GM23338 (cell line): Measurements from ENCODE around the gene RAB31. TPM values are rescaled to one million over a fixed set of nuclear protein-coding genes. Genes with fewer than 3 reads are reported as not detected.

ENCODE experiments used
- ATAC-seq: fragments of 200-7000 bp; cut with Tn5 transposase; 3 replicates; pipeline ENCODE4 v1.9.1; 2020
- DNase-seq: peaks from one replicate; pipeline ENCODE4 v3.0.0-alpha.2; 2015; ENCODE audit warnings: low spot score
- H2AFZ ChIP-seq: fragments of 200-600 bp; sonication (generic); 2 replicates; pipeline ENCODE4 v1.8.0; 2016; ENCODE audit warnings: antibody characterized with exemption, mild to moderate bottlenecking, moderate library complexity
- H3F3A ChIP-seq: fragments of 200-600 bp; sonication (generic); replicated peaks from 2 replicates; pipeline ENCODE4 v1.8.0; 2017; ENCODE audit warnings: antibody characterized with exemption, mixed run types, low read depth
- H3K27ac ChIP-seq: fragments of 200-600 bp; sonication (generic); 2 replicates; pipeline ENCODE4 v1.6.1; 2016; ENCODE audit warnings: low read depth
- H3K27me3 ChIP-seq: fragments of 200-600 bp; sonication (generic); 2 replicates; pipeline ENCODE4 v1.8.0; 2016; ENCODE audit warnings: mild to moderate bottlenecking, mixed run types, moderate library complexity; ENCODE audit not compliant: insufficient read depth
- H3K36me3 ChIP-seq: fragments of 200-600 bp; sonication (generic); 2 replicates; pipeline ENCODE4 v1.8.0; 2016; ENCODE audit warnings: mild to moderate bottlenecking; ENCODE audit not compliant: insufficient read depth
- H3K4me1 ChIP-seq: fragments of 200-600 bp; sonication (generic); 2 replicates; pipeline ENCODE4 v1.8.0; 2016; ENCODE audit warnings: mild to moderate bottlenecking, moderate library complexity; ENCODE audit not compliant: insufficient read depth
- H3K4me2 ChIP-seq: fragments of 200-600 bp; sonication (generic); 2 replicates; pipeline ENCODE4 v1.7.1; 2017; ENCODE audit warnings: mixed run types
- H3K4me3 ChIP-seq: fragments of 200-600 bp; sonication (generic); 2 replicates; pipeline ENCODE4 v1.6.1; 2016; ENCODE audit warnings: mixed run types
- H3K79me2 ChIP-seq: fragments of 200-600 bp; sonication (generic); replicated peaks from 2 replicates; pipeline ENCODE4 v1.8.0; 2017; ENCODE audit warnings: mild to moderate bottlenecking; ENCODE audit not compliant: insufficient read depth
- H3K9me2 ChIP-seq: fragments of 200-600 bp; sonication (generic); 2 replicates; pipeline ENCODE4 v1.8.0; 2017; ENCODE audit not compliant: insufficient read depth
- H4K20me1 ChIP-seq: fragments of 200-600 bp; sonication (generic); replicated peaks from 2 replicates; pipeline ENCODE4 v1.8.0; 2017; ENCODE audit warnings: mild to moderate bottlenecking; ENCODE audit not compliant: insufficient read depth
- H3K27ac Mint-ChIP-seq: 2 replicates; pipeline ENCODE4 v1.8.0; 2020; ENCODE audit warnings: inconsistent platforms, mild to moderate bottlenecking, moderate library complexity, mixed read lengths
- H3K27me3 Mint-ChIP-seq: 3 replicates; pipeline ENCODE4 v1.8.0; 2022; ENCODE audit warnings: low read depth, mild to moderate bottlenecking, moderate library complexity, mixed read lengths, inconsistent platforms; ENCODE audit not compliant: insufficient read depth, poor library complexity
- H3K36me3 Mint-ChIP-seq: 3 replicates; pipeline ENCODE4 v1.8.0; 2021; ENCODE audit warnings: low read depth, mild to moderate bottlenecking, inconsistent platforms, moderate library complexity, mixed read lengths
- H3K4me1 Mint-ChIP-seq: 3 replicates; pipeline ENCODE4 v1.8.0; 2020; ENCODE audit warnings: mild to moderate bottlenecking, inconsistent platforms, mixed read lengths
- H3K4me3 Mint-ChIP-seq: 3 replicates; pipeline ENCODE4 v1.8.0; 2021; ENCODE audit warnings: moderate library complexity, mild to moderate bottlenecking, inconsistent platforms, mixed read lengths
- H3K9me3 Mint-ChIP-seq: 3 replicates; pipeline ENCODE4 v1.8.0; 2020; ENCODE audit warnings: moderate library complexity, mild to moderate bottlenecking, inconsistent platforms, mixed read lengths
- CREB1 ChIP-seq: fragments of 250-450 bp; sonication (Bioruptor Pico); IDR thresholded peaks from 2 replicates; pipeline ENCODE4 v1.5.0; 2020; ENCODE audit warnings: low read depth, mild to moderate bottlenecking, moderate library complexity
- EZH2 ChIP-seq: fragments of 200-600 bp; sonication (generic); IDR thresholded peaks from one replicate; pipeline ENCODE4 v1.8.0; 2017; ENCODE audit warnings: antibody characterized with exemption, mild to moderate bottlenecking, low read depth; ENCODE audit not compliant: unreplicated experiment
- EZH2phosphoT487 ChIP-seq: fragments of 200-600 bp; sonication (generic); IDR thresholded peaks from one replicate; pipeline ENCODE4 v1.8.1; 2018; ENCODE audit warnings: antibody characterized with exemption; ENCODE audit not compliant: unreplicated experiment
- JUNB ChIP-seq: IDR thresholded peaks from one replicate; pipeline ENCODE4 v1.6.1; 2016; ENCODE audit warnings: antibody characterized with exemption; ENCODE audit not compliant: unreplicated experiment
- NANOG ChIP-seq: IDR thresholded peaks from 2 replicates; pipeline ENCODE4 v1.6.1; 2016; ENCODE audit warnings: antibody characterized with exemption, borderline replicate concordance
- POLR2AphosphoS5 ChIP-seq: IDR thresholded peaks from 2 replicates; pipeline ENCODE4 v1.6.1; 2016; ENCODE audit warnings: antibody characterized with exemption, low read depth
- STAT1 ChIP-seq: IDR thresholded peaks from one replicate; pipeline ENCODE4 v1.6.1; 2016; ENCODE audit warnings: antibody characterized with exemption; ENCODE audit not compliant: unreplicated experiment
- ZNF114 ChIP-seq: fragments of 250-450 bp; sonication (Bioruptor Pico); IDR thresholded peaks from 2 replicates; pipeline ENCODE4 v1.5.0; 2020; ENCODE audit warnings: mild to moderate bottlenecking, moderate library complexity
- ZNF331 ChIP-seq: fragments of 250-450 bp; sonication (Bioruptor Pico); IDR thresholded peaks from 2 replicates; pipeline ENCODE4 v1.5.0; 2020; ENCODE audit warnings: low read depth, mild to moderate bottlenecking, moderate library complexity
- polyA plus RNA-seq: library from polyadenylated mRNA; unstranded; fragments of >200 nt; fragmentation: Nextera tagmentation; extraction: Ambion mirVana; gene quantifications from 2 replicates; pipeline ENCODE4 v1.2.1, GENCODE V29; 2016
- total RNA-seq: library from RNA; depleted of rRNA; stranded (reverse); fragments of >200 nt; shearing (Covaris generic); gene quantifications from 2 replicates; pipeline ENCODE4 v1.2.3, GENCODE V29; 2014
- TF ChIP-seq, protein P1 (sequence below): IDR thresholded peaks from 2 replicates; pipeline ENCODE4 v1.6.1; 2016; ENCODE audit warnings: antibody characterized with exemption
- TF ChIP-seq, protein P2 (sequence below): fragments of 250-450 bp; sonication (Bioruptor Pico); IDR thresholded peaks from 2 replicates; pipeline ENCODE4 v1.5.0; 2020; ENCODE audit warnings: mild to moderate bottlenecking, moderate library complexity
- TF ChIP-seq, protein P3 (sequence below): IDR thresholded peaks from one replicate; pipeline ENCODE4 v1.6.1; 2018; ENCODE audit warnings: antibody characterized with exemption; ENCODE audit not compliant: unreplicated experiment
- TF ChIP-seq, protein P4 (sequence below), 2 experiments: fragments of 200-600 bp in 1 of 2; sonication (generic) in 1 of 2; conservative IDR thresholded peaks; 2 replicates each; pipeline versions ENCODE4 v1.5.1 to v1.6.1; 2016 to 2017; ENCODE audit warnings: antibody characterized with exemption in 2 of 2, low read depth in 2 of 2, mild to moderate bottlenecking in 2 of 2, moderate library complexity in 1 of 2

The RAB31 gene
- total and polyA plus RNA-seq, 2 experiments from 2014 or later = 33.8 to 46.1 TPM

DNA sequence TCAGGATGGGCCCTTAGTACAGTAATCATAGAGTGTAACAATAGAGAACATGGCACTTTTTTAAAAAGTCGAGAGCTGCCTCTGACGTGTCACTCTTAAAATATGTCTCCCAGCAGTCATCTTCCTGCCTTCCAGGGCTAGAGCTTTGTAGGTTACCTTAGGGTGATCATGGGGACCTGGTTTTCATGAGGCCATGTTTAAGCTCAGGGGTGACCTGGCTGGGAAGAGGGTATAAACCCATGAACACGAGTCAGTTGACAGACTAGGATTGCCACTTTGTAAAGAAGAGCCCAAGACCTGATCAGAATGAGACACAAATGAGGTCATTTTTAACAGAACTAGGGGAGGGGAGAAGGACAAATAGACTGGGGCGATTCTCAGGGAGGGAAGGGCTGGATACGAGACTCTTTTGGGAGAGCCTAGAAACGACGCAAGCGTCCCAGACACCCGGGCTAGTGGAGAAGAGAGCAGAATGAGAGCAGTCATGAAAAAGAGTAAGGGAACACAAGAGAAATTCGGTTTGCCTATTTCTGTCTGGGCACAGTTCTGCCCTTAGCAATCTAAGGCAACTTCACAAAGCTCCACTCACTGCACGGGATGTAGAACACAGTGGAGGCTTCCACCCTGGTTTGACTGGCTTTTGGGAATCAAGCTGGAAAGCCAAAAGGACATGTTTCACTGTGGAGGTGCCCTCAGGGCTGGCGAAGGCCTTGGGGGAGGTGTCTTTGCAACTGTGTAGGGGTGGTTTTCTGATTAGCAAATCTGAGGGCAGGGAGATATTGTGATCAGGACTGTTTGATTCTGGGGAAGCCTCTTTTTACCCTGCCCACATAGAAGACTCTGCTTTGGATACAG is 1.8 kb upstream of the RAB31 start:
- Mint-ChIP-seq H3K9me3 (no peaks in the 10 kb centered on the region), H3K4me3 (no peak overlapping the region; the same call in 2 of the 3 replicates)

More for the DNA sequence above, 1.8 kb upstream of the RAB31 start:
- peaks cover 7% of the 10 kb centered on the region; the same call in 1 of the 2 replicates for H3K79me2 ChIP-seq
- no peaks in the 10 kb centered on the region for H3K9me2 ChIP-seq
- H3K36me3 Mint-ChIP-seq = no peaks in the 10 kb centered on the region
- H3F3A ChIP-seq = no peaks in the 10 kb centered on the region
- peak overlapping the region; percentile 100 for H3K4me2 ChIP-seq
- peaks cover 49% of the 10 kb centered on the region for H3K27me3 ChIP-seq
- H3K27ac ChIP-seq = no peak overlapping the region
- no peaks in the 10 kb centered on the region for H3K36me3 ChIP-seq
- H3K4me3 ChIP-seq = no peak overlapping the region
- no peak for TF ChIP-seq NANOG
- TF ChIP-seq EZH2phosphoT487 = no peak
- TF ChIP-seq, protein P1, sequence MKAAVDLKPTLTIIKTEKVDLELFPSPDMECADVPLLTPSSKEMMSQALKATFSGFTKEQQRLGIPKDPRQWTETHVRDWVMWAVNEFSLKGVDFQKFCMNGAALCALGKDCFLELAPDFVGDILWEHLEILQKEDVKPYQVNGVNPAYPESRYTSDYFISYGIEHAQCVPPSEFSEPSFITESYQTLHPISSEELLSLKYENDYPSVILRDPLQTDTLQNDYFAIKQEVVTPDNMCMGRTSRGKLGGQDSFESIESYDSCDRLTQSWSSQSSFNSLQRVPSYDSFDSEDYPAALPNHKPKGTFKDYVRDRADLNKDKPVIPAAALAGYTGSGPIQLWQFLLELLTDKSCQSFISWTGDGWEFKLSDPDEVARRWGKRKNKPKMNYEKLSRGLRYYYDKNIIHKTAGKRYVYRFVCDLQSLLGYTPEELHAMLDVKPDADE = no peak
- no peak for TF ChIP-seq ZNF114 (CRISPR knock-in tag)
- TF ChIP-seq, protein P2, sequence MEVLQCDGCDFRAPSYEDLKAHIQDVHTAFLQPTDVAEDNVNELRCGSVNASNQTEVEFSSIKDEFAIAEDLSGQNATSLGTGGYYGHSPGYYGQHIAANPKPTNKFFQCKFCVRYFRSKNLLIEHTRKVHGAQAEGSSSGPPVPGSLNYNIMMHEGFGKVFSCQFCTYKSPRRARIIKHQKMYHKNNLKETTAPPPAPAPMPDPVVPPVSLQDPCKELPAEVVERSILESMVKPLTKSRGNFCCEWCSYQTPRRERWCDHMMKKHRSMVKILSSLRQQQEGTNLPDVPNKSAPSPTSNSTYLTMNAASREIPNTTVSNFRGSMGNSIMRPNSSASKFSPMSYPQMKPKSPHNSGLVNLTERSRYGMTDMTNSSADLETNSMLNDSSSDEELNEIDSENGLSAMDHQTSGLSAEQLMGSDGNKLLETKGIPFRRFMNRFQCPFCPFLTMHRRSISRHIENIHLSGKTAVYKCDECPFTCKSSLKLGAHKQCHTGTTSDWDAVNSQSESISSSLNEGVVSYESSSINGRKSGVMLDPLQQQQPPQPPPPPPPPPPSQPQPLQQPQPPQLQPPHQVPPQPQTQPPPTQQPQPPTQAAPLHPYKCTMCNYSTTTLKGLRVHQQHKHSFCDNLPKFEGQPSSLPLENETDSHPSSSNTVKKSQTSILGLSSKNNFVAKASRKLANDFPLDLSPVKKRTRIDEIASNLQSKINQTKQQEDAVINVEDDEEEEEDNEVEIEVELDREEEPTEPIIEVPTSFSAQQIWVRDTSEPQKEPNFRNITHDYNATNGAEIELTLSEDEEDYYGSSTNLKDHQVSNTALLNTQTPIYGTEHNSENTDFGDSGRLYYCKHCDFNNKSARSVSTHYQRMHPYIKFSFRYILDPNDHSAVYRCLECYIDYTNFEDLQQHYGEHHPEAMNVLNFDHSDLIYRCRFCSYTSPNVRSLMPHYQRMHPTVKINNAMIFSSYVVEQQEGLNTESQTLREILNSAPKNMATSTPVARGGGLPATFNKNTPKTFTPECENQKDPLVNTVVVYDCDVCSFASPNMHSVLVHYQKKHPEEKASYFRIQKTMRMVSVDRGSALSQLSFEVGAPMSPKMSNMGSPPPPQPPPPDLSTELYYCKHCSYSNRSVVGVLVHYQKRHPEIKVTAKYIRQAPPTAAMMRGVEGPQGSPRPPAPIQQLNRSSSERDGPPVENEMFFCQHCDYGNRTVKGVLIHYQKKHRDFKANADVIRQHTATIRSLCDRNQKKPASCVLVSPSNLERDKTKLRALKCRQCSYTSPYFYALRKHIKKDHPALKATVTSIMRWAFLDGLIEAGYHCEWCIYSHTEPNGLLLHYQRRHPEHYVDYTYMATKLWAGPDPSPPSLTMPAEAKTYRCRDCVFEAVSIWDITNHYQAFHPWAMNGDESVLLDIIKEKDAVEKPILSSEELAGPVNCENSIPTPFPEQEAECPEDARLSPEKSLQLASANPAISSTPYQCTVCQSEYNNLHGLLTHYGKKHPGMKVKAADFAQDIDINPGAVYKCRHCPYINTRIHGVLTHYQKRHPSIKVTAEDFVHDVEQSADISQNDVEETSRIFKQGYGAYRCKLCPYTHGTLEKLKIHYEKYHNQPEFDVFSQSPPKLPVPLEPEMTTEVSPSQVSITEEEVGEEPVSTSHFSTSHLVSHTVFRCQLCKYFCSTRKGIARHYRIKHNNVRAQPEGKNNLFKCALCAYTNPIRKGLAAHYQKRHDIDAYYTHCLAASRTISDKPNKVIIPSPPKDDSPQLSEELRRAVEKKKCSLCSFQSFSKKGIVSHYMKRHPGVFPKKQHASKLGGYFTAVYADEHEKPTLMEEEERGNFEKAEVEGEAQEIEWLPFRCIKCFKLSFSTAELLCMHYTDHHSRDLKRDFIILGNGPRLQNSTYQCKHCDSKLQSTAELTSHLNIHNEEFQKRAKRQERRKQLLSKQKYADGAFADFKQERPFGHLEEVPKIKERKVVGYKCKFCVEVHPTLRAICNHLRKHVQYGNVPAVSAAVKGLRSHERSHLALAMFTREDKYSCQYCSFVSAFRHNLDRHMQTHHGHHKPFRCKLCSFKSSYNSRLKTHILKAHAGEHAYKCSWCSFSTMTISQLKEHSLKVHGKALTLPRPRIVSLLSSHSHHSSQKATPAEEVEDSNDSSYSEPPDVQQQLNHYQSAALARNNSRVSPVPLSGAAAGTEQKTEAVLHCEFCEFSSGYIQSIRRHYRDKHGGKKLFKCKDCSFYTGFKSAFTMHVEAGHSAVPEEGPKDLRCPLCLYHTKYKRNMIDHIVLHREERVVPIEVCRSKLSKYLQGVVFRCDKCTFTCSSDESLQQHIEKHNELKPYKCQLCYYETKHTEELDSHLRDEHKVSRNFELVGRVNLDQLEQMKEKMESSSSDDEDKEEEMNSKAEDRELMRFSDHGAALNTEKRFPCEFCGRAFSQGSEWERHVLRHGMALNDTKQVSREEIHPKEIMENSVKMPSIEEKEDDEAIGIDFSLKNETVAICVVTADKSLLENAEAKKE (CRISPR knock-in tag) = no peak
- TF ChIP-seq CREB1 (CRISPR knock-in tag) = no peak
- TF ChIP-seq ZNF331 (CRISPR knock-in tag) = no peak
- TF ChIP-seq JUNB = no peak
- TF ChIP-seq STAT1 = no peak
- TF ChIP-seq, protein P3, sequence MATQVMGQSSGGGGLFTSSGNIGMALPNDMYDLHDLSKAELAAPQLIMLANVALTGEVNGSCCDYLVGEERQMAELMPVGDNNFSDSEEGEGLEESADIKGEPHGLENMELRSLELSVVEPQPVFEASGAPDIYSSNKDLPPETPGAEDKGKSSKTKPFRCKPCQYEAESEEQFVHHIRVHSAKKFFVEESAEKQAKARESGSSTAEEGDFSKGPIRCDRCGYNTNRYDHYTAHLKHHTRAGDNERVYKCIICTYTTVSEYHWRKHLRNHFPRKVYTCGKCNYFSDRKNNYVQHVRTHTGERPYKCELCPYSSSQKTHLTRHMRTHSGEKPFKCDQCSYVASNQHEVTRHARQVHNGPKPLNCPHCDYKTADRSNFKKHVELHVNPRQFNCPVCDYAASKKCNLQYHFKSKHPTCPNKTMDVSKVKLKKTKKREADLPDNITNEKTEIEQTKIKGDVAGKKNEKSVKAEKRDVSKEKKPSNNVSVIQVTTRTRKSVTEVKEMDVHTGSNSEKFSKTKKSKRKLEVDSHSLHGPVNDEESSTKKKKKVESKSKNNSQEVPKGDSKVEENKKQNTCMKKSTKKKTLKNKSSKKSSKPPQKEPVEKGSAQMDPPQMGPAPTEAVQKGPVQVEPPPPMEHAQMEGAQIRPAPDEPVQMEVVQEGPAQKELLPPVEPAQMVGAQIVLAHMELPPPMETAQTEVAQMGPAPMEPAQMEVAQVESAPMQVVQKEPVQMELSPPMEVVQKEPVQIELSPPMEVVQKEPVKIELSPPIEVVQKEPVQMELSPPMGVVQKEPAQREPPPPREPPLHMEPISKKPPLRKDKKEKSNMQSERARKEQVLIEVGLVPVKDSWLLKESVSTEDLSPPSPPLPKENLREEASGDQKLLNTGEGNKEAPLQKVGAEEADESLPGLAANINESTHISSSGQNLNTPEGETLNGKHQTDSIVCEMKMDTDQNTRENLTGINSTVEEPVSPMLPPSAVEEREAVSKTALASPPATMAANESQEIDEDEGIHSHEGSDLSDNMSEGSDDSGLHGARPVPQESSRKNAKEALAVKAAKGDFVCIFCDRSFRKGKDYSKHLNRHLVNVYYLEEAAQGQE = no peak
- no peak for TF ChIP-seq EZH2
- TF ChIP-seq POLR2AphosphoS5 = no peak
- TF ChIP-seq, protein P4, sequence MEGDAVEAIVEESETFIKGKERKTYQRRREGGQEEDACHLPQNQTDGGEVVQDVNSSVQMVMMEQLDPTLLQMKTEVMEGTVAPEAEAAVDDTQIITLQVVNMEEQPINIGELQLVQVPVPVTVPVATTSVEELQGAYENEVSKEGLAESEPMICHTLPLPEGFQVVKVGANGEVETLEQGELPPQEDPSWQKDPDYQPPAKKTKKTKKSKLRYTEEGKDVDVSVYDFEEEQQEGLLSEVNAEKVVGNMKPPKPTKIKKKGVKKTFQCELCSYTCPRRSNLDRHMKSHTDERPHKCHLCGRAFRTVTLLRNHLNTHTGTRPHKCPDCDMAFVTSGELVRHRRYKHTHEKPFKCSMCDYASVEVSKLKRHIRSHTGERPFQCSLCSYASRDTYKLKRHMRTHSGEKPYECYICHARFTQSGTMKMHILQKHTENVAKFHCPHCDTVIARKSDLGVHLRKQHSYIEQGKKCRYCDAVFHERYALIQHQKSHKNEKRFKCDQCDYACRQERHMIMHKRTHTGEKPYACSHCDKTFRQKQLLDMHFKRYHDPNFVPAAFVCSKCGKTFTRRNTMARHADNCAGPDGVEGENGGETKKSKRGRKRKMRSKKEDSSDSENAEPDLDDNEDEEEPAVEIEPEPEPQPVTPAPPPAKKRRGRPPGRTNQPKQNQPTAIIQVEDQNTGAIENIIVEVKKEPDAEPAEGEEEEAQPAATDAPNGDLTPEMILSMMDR (conservative IDR thresholded peaks at IDR 0.05; ENCODE audit: low read depth in 2 of 2) = no peak
- 0 out of 2 replicates have a peak, but pooled peaks cover 5% of the 10 kb centered on the region for H4K20me1 ChIP-seq
- DNase-seq (no peak), ATAC-seq (no peak)
- no peak overlapping the region for H3K27ac Mint-ChIP-seq
- H3K4me1 Mint-ChIP-seq = peaks cover 42% of the 10 kb centered on the region
- peaks cover 35% of the 10 kb centered on the region for H3K27me3 Mint-ChIP-seq
- peak overlapping the region; percentile 34; the same call in 1 of the 2 replicates for H2AFZ ChIP-seq
- H3K4me1 ChIP-seq = peaks cover 18% of the 10 kb centered on the region
